ENCODE results near the gene TDRD10.

GRCh38 chr1:154514066-154514553 lies 12.1 kb downstream of the TDRD10 start:
- no peak for TF ChIP-seq POLR2A (IDR thresholded peaks at IDR 0.05)
- TF ChIP-seq, protein P1, sequence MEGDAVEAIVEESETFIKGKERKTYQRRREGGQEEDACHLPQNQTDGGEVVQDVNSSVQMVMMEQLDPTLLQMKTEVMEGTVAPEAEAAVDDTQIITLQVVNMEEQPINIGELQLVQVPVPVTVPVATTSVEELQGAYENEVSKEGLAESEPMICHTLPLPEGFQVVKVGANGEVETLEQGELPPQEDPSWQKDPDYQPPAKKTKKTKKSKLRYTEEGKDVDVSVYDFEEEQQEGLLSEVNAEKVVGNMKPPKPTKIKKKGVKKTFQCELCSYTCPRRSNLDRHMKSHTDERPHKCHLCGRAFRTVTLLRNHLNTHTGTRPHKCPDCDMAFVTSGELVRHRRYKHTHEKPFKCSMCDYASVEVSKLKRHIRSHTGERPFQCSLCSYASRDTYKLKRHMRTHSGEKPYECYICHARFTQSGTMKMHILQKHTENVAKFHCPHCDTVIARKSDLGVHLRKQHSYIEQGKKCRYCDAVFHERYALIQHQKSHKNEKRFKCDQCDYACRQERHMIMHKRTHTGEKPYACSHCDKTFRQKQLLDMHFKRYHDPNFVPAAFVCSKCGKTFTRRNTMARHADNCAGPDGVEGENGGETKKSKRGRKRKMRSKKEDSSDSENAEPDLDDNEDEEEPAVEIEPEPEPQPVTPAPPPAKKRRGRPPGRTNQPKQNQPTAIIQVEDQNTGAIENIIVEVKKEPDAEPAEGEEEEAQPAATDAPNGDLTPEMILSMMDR (IDR thresholded peaks at IDR 0.05 in 4 of 5, conservative IDR thresholded peaks at IDR 0.05 in 1 of 5), result no peak

Measured in gastrocnemius medialis (tissue), 4 donors.